GM23248 (cell line): ENCODE measurements around the gene GEMIN5.

ENCODE experiments used
- EZH2 ChIP-seq: fragments of 200-600 bp; sonication (generic); IDR thresholded peaks from 2 replicates; pipeline ENCODE4 v1.6.1; 2018; ENCODE audit warnings: antibody characterized with exemption, mild to moderate bottlenecking; ENCODE audit not compliant: insufficient read depth, poor library complexity, severe bottlenecking
- EZH2phosphoT487 ChIP-seq: fragments of 200-600 bp; sonication (generic); IDR thresholded peaks from 2 replicates; pipeline ENCODE4 v1.6.1; 2018; ENCODE audit warnings: antibody characterized with exemption, moderate library complexity, mild to moderate bottlenecking, low read depth; ENCODE audit not compliant: insufficient read depth

GRCh38 chr5:154977409-154977808, 39.4 kb upstream of the GEMIN5 start:
- TF ChIP-seq EZH2phosphoT487: no peak
- no peak for TF ChIP-seq EZH2
